ENCODE results near the gene IFNA7. TPM values are rescaled to one million over a fixed set of nuclear protein-coding genes. Genes with fewer than 3 reads are reported as not detected.
"Not testable (repeated sequence)": the region's sequence is repeated elsewhere in the genome, so short reads cannot be mapped to it uniquely, and the experiment has no call there.

Gene IFNA7
- not detected for total RNA-seq
- not detected for polyA plus RNA-seq (2013, experiment 1 of 2)
- polyA plus RNA-seq (2013, experiment 2 of 2): not detected
- long read RNA-seq, experiment 1: 0 reads
- long read RNA-seq, experiment 2: 0 reads
- long read RNA-seq, experiment 3: 0 reads
- long read RNA-seq, experiment 4: 0 reads

DNA sequence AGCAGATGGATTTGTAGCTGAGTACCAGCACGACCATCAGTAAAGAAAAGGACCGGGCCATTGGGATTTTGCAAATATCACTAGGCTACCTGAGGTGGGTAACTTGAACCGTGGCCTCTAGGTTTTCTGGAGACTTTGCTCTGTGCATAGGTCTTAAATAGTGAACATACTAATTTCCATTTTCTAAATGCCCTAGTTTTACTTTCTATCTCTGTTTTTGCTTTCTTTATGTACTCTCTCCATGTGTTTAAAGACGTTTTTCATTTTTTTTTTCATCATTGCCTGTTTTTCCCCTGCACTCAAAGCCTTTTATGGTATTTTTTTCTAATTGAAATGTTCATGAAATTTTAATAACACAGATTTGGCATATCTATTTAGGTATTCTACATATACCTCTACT is at the start of gene IFNA7:
TSS of gene IFNA7 (minus strand) at position 101 of the 400 bp plus-strand sequence. CDS start at position 61, 40 bp downstream.
- 69% methylated on average over 2 to 4 of the region's 4 CpGs for WGBS, 2 experiments (ENCODE audit: insufficient coverage in 1 of 2, insufficient read length in 1 of 2)
- not testable (repeated sequence) for H3K9me3 ChIP-seq (ENCODE audit: control insufficient read depth, low read length); DNase-seq; H3K36me3 Mint-ChIP-seq (ENCODE audit: low read depth); H3K36me3 ChIP-seq (ENCODE audit: control insufficient read depth, insufficient read depth, low read length); H3K9me3 Mint-ChIP-seq; H3K4me1 ChIP-seq (ENCODE audit: control insufficient read depth, insufficient read depth, low read length); H3K4me3 ChIP-seq (ENCODE audit: low read length); H3K27me3 ChIP-seq (ENCODE audit: control insufficient read depth, insufficient read depth, low read length, poor library complexity, severe bottlenecking); H3K9ac ChIP-seq (ENCODE audit: extremely low read depth, low read length, poor library complexity, severe bottlenecking); H3K27ac ChIP-seq (ENCODE audit: low read depth, low read length); H3K27ac Mint-ChIP-seq; H3K4me3 Mint-ChIP-seq; H3K4me1 Mint-ChIP-seq
- H3K27me3 Mint-ChIP-seq (ENCODE audit: insufficient read depth): peaks cover 24% of the 10 kb centered on the region

DNA sequence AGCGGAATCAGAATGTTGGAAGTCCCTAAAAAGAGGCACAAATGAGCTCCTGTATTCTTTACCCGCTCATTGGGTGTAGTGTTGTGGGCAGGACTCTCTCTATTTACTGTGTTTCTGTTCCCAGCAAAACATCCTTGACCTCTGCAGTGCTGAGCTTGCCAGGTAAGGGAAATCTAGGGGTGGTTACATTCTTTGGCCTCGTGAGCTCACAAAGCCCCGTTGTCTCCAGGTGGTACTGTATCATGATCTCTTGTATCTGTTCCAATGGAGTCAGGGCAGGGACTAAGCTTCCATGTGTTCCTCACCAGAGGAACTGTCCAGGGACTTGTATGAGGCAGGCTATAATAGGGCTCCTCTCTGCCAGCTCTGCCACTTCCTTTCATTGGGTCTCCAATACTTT is 49.6 kb upstream of the IFNA7 start:
- H3K36me3 ChIP-seq (ENCODE audit: control insufficient read depth, insufficient read depth, low read length): no peaks in the 10 kb centered on the region
- H3K36me3 Mint-ChIP-seq (ENCODE audit: low read depth): no peaks in the 10 kb centered on the region
- TF ChIP-seq, protein P1, sequence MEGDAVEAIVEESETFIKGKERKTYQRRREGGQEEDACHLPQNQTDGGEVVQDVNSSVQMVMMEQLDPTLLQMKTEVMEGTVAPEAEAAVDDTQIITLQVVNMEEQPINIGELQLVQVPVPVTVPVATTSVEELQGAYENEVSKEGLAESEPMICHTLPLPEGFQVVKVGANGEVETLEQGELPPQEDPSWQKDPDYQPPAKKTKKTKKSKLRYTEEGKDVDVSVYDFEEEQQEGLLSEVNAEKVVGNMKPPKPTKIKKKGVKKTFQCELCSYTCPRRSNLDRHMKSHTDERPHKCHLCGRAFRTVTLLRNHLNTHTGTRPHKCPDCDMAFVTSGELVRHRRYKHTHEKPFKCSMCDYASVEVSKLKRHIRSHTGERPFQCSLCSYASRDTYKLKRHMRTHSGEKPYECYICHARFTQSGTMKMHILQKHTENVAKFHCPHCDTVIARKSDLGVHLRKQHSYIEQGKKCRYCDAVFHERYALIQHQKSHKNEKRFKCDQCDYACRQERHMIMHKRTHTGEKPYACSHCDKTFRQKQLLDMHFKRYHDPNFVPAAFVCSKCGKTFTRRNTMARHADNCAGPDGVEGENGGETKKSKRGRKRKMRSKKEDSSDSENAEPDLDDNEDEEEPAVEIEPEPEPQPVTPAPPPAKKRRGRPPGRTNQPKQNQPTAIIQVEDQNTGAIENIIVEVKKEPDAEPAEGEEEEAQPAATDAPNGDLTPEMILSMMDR (conservative IDR thresholded peaks at IDR 0.05): no peak
- no peak overlapping the region for H3K4me3 Mint-ChIP-seq
- H3K27ac ChIP-seq (ENCODE audit: low read depth, low read length): no peak overlapping the region
- no peaks in the 10 kb centered on the region for H3K9me3 Mint-ChIP-seq
- H3K9me3 ChIP-seq (ENCODE audit: control insufficient read depth, low read length): no peaks in the 10 kb centered on the region
- no peaks in the 10 kb centered on the region for H3K4me1 Mint-ChIP-seq
- no peak for DNase-seq
- H3K27me3 ChIP-seq (ENCODE audit: control insufficient read depth, insufficient read depth, low read length, poor library complexity, severe bottlenecking): peaks cover 79% of the 10 kb centered on the region
- no peak overlapping the region for H3K27ac Mint-ChIP-seq
- no peak overlapping the region for H3K4me3 ChIP-seq (ENCODE audit: low read length)
- WGBS, 2 experiments (ENCODE audit: insufficient coverage in 1 of 2, insufficient read length in 1 of 2): 82 to 83% methylated on average over 4 of the region's 4 CpGs
- peaks cover 78% of the 10 kb centered on the region for H3K27me3 Mint-ChIP-seq (ENCODE audit: insufficient read depth)
- no peak overlapping the region for H3K9ac ChIP-seq (ENCODE audit: extremely low read depth, low read length, poor library complexity, severe bottlenecking)
- no peaks in the 10 kb centered on the region for H3K4me1 ChIP-seq (ENCODE audit: control insufficient read depth, insufficient read depth, low read length)

DNA sequence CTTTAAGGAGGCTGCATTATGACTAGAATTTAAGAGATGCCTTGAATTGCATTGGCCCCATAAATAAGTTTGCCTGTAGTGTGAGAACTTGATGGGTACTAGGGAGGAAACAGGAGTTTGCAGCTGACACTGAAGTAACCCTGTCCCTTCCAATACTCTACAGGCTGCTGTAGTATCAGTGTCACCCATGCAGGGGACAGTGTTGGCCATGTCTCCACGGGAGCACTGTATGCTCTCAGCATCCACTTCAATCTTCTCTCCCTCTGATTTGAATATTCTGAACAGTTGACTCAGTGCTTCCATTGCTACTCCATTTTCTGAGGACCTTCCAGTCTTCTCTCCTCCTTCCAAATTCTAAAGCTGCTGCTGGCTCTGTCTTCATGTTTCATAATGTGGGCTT is 49.2 kb upstream of the IFNA7 start:
- Histone ChIP-seq H3K9ac (ENCODE audit: extremely low read depth, low read length, poor library complexity, severe bottlenecking) (no peak overlapping the region), H3K4me1 (ENCODE audit: control insufficient read depth, insufficient read depth, low read length) (no peaks in the 10 kb centered on the region), H3K9me3 (ENCODE audit: control insufficient read depth, low read length) (no peaks in the 10 kb centered on the region), H3K4me3 (ENCODE audit: low read length) (no peak overlapping the region), H3K27me3 (ENCODE audit: control insufficient read depth, insufficient read depth, low read length, poor library complexity, severe bottlenecking) (peaks cover 75% of the 10 kb centered on the region), H3K36me3 (ENCODE audit: control insufficient read depth, insufficient read depth, low read length) (no peaks in the 10 kb centered on the region), H3K27ac (ENCODE audit: low read depth, low read length) (no peak overlapping the region)
- Mint-ChIP-seq H3K36me3 (ENCODE audit: low read depth) (no peaks in the 10 kb centered on the region), H3K9me3 (peaks cover 3% of the 10 kb centered on the region), H3K4me1 (no peaks in the 10 kb centered on the region), H3K4me3 (no peak overlapping the region), H3K27me3 (ENCODE audit: insufficient read depth) (peaks cover 74% of the 10 kb centered on the region), H3K27ac (no peak overlapping the region)
- TF ChIP-seq, protein P1 (conservative IDR thresholded peaks at IDR 0.05): peak; percentile 38
- 39 to 42% methylated on average over 1 of the region's 1 CpG for WGBS, 2 experiments (ENCODE audit: insufficient coverage in 1 of 2, insufficient read length in 1 of 2)
- DNase-seq: no peak

DNA sequence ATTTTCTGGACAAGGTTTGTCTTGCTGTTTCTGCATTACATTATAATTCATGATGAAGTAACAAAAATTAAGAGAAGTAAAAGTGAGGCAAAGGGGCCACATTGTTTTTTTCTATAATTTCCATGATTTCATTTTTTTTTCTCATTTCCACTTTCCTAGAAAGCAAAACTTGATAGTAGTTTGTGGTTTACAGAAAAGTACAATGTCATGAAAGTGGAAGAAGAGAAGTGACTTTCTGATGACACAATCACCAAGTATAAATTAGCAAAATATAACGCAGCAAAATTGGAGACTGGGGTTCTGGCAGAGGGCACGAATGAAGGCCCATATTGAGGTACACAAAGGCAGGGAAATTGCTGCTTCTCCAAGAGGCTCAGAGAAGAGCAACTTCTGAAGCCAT is 42.8 kb upstream of the IFNA7 start:
- Histone ChIP-seq H3K4me3 (ENCODE audit: low read length) (no peak overlapping the region), H3K9ac (ENCODE audit: extremely low read depth, low read length, poor library complexity, severe bottlenecking) (no peak overlapping the region), H3K9me3 (ENCODE audit: control insufficient read depth, low read length) (no peaks in the 10 kb centered on the region), H3K4me1 (ENCODE audit: control insufficient read depth, insufficient read depth, low read length) (no peaks in the 10 kb centered on the region), H3K36me3 (ENCODE audit: control insufficient read depth, insufficient read depth, low read length) (no peaks in the 10 kb centered on the region), H3K27me3 (ENCODE audit: control insufficient read depth, insufficient read depth, low read length, poor library complexity, severe bottlenecking) (peaks cover 40% of the 10 kb centered on the region), H3K27ac (ENCODE audit: low read depth, low read length) (no peak overlapping the region)
- H3K9me3 Mint-ChIP-seq: peaks cover 4% of the 10 kb centered on the region
- no peaks in the 10 kb centered on the region for H3K4me1 Mint-ChIP-seq
- WGBS, 2 experiments (ENCODE audit: insufficient coverage in 1 of 2, insufficient read length in 1 of 2): 80% methylated on average over 2 of the region's 2 CpGs; no CpG with 5 or more reads in 1 of the 2 experiments
- DNase-seq: no peak
- H3K27me3 Mint-ChIP-seq (ENCODE audit: insufficient read depth): peaks cover 49% of the 10 kb centered on the region
- H3K27ac Mint-ChIP-seq: no peak overlapping the region
- TF ChIP-seq, protein P1 (conservative IDR thresholded peaks at IDR 0.05): no peak
- H3K4me3 Mint-ChIP-seq: no peak overlapping the region
- no peaks in the 10 kb centered on the region for H3K36me3 Mint-ChIP-seq (ENCODE audit: low read depth)
